RWPE1 (cell line): ENCODE measurements around the gene AICDA.
"Not testable (repeated sequence)": the region's sequence is repeated elsewhere in the genome, so short reads cannot be mapped to it uniquely, and the experiment has no call there.

Experiments used
- CTCF ChIA-PET: fragments of 350-600 bp; sonication (Branson Sonifier 250); formaldehyde crosslinking; extraction: SDS; loops from one replicate; lab custom pipeline; 2021; lab: Yijun Ruan, JAX
- POLR2A ChIA-PET: fragments of 400-600 bp; formaldehyde crosslinking; extraction: SDS; loops from one replicate; lab custom pipeline; 2020; ENCODE audit warnings: antibody characterized with exemption; ENCODE audit not compliant: low non-redundant PET; lab: Yijun Ruan, JAX
- DNase-seq: peaks from one replicate; pipeline ENCODE4 v3.0.0; 2012; ENCODE audit warnings: low spot score
- H3K27ac ChIP-seq: fragments of 450-650 bp; 2 replicates; pipeline ENCODE4 v1.5.1; 2017
- CTCF ChIP-seq: fragments of 450-650 bp; conservative IDR thresholded peaks from 2 replicates; pipeline ENCODE4 v1.5.1; 2017; ENCODE audit warnings: low read depth, mild to moderate bottlenecking

The AICDA gene

GRCh38 chr12:8622646-8623045, 10.0 kb upstream of the AICDA start:
- ChIA-PET CTCF (interaction anchor here (1.0 kb wide), 1 partner anchor 78 kb away, joined by 5 read pairs; no protein-coding TSS in a partner anchor), POLR2A (no interaction called here)
- no peak for DNase-seq
- TF ChIP-seq CTCF, result no peak
- no peak overlapping the region for H3K27ac ChIP-seq

GRCh38 chr12:8615206-8615605, 2.5 kb upstream of the AICDA start:
- CTCF ChIA-PET, result interaction anchor here (0.6 to 0.7 kb wide), 2 partner anchors 14 to 105 kb away, joined by 3 to 4 read pairs; no protein-coding TSS in a partner anchor
- H3K27ac ChIP-seq, result no peak overlapping the region
- no peak for TF ChIP-seq CTCF
- DNase-seq, result no peak
- POLR2A ChIA-PET, result no interaction called here

- CTCF ChIA-PET, result not testable (repeated sequence)
Observed at GRCh38 chr12:8613881-8614280, 1.2 kb upstream of the AICDA start.

GRCh38 chr12:8609061-8609570, 3.5 kb downstream of the AICDA start:
- TF ChIP-seq CTCF, result peak; percentile 67
- POLR2A ChIA-PET, result no interaction called here
- CTCF ChIA-PET, result interaction anchor here (0.6 to 3.8 kb wide), 8 partner anchors 10 to 1520 kb away, joined by 3 to 28 read pairs (median 4); no protein-coding TSS in a partner anchor
- DNase-seq, result peak; percentile 54
- no peak overlapping the region for H3K27ac ChIP-seq

More at GRCh38 chr12:8613881-8614280, 1.2 kb upstream of the AICDA start:
- H3K27ac ChIP-seq, POLR2A ChIA-PET, DNase-seq: not testable (repeated sequence)

- no peak for DNase-seq
- ChIA-PET POLR2A (no interaction called here), CTCF (interaction anchor here (0.7 to 0.8 kb wide), 2 partner anchors 66 to 217 kb away, joined by 3 read pairs; no protein-coding TSS in a partner anchor)
- TF ChIP-seq CTCF, result no peak
- H3K27ac ChIP-seq, result no peak overlapping the region
Observed at GRCh38 chr12:8606890-8607289, 5.8 kb downstream of the AICDA start.

GRCh38 chr12:8605057-8605456, 7.6 kb downstream of the AICDA start:
- ChIA-PET POLR2A (no interaction called here), CTCF (no interaction called here)

More at GRCh38 chr12:8605057-8605456, 7.6 kb downstream of the AICDA start:
- DNase-seq, result no peak
- no peak overlapping the region for H3K27ac ChIP-seq
- TF ChIP-seq CTCF, result no peak
